ENCODE results near the gene SPAST. TPM values are rescaled to one million over a fixed set of nuclear protein-coding genes. Genes with fewer than 3 reads are reported as not detected.

SPAST gene
- total RNA-seq, 1 donor from 2014 or later, result 14.7 TPM

Other genes starting within 250 kb of the SPAST start
- 26.9 and 66.3 TPM in 2 replicates for gene MEMO1, start 52.5 kb upstream of the SPAST start, total RNA-seq
- gene DPY30, start 23.8 kb upstream of the SPAST start, total RNA-seq, result 89.0 and 100 TPM in 2 replicates
- 15.9 and 18.1 TPM in 2 replicates for gene SLC30A6, start 102.3 kb downstream of the SPAST start, total RNA-seq
- gene NLRC4, start 201.3 kb downstream of the SPAST start, total RNA-seq, result not detected in 2 replicates
- 17.0 and 20.0 TPM in 2 replicates for gene YIPF4, start 214.3 kb downstream of the SPAST start, total RNA-seq